OCI-LY1 (cell line): ENCODE results near the gene RPS13.

ENCODE experiments used
- EZH2 ChIP-seq: fragments of 200-600 bp; sonication (generic), shearing (Covaris generic); IDR thresholded peaks from 2 replicates; pipeline ENCODE4 v1.8.0; 2017; ENCODE audit warnings: borderline replicate concordance, mixed run types, mild to moderate bottlenecking, antibody characterized with exemption, low read length, moderate library complexity, mixed read lengths
- TF ChIP-seq, protein P1 (sequence below): fragments of 200-600 bp; sonication (generic), shearing (Covaris generic); IDR thresholded peaks from 2 replicates; pipeline ENCODE4 v1.5.1; 2017; ENCODE audit warnings: mild to moderate bottlenecking, antibody characterized with exemption, low read length, moderate library complexity, mixed read lengths

DNA sequence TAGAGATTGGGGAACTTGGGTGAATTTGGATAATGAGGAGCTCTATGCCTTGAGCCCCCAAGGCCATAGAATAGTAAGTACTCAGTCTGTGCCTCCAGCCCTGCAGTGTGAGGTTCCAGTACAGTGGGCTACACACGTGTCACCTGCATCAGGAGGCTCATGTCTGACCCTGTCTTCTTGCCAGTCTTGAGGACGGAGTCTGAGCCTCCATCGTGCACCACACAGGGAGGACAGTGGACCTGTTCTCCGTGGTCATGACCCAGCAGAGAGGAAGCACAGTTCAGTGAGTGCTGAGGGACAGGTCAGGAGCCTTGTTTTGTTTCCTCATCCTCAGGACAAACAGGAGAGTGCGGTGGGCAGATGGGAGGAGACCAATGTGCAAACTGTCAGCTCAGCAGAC is 30.8 kb downstream of the RPS13 start:
- TF ChIP-seq, protein P1, sequence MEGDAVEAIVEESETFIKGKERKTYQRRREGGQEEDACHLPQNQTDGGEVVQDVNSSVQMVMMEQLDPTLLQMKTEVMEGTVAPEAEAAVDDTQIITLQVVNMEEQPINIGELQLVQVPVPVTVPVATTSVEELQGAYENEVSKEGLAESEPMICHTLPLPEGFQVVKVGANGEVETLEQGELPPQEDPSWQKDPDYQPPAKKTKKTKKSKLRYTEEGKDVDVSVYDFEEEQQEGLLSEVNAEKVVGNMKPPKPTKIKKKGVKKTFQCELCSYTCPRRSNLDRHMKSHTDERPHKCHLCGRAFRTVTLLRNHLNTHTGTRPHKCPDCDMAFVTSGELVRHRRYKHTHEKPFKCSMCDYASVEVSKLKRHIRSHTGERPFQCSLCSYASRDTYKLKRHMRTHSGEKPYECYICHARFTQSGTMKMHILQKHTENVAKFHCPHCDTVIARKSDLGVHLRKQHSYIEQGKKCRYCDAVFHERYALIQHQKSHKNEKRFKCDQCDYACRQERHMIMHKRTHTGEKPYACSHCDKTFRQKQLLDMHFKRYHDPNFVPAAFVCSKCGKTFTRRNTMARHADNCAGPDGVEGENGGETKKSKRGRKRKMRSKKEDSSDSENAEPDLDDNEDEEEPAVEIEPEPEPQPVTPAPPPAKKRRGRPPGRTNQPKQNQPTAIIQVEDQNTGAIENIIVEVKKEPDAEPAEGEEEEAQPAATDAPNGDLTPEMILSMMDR, result no peak
- no peak for TF ChIP-seq EZH2
